ENCODE data around the gene LRPAP1. TPM values are rescaled to one million over a fixed set of nuclear protein-coding genes. Genes with fewer than 3 reads are reported as not detected.
A peak's percentile ranks its signal among the peaks of the same experiment; 100 is the strongest.

LRPAP1 gene
- total RNA-seq, 2 donors from 2014 or later, result 97.9 to 147 TPM

GRCh38 chr4:3522651-3523050, 9.6 kb downstream of the LRPAP1 start:
- intact Hi-C loops (cut with DNase I), result no loop called here
- peak; percentile 48 for DNase-seq (ENCODE audit: low spot score)

- peak; percentile 58 for DNase-seq (ENCODE audit: low spot score)
These were observed 9.9 kb downstream of the LRPAP1 start for GRCh38 chr4:3522326-3522640.

GRCh38 chr4:3521621-3522325, 10.4 kb downstream of the LRPAP1 start:
- peak; percentile 51 for DNase-seq (ENCODE audit: low spot score)
- intact Hi-C loops (cut with DNase I), result no loop called here

More at GRCh38 chr4:3522326-3522640, 9.9 kb downstream of the LRPAP1 start:
- intact Hi-C loops (cut with DNase I), result no loop called here

GRCh38 chr4:3520796-3521600, 11.2 kb downstream of the LRPAP1 start:
- peak; percentile 72 for DNase-seq (ENCODE audit: low spot score)

GRCh38 chr4:3520276-3520675, 11.9 kb downstream of the LRPAP1 start:
- intact Hi-C loops (cut with DNase I), result no loop called here
- DNase-seq (ENCODE audit: low spot score), result peak; percentile 66

More at GRCh38 chr4:3520796-3521600, 11.2 kb downstream of the LRPAP1 start:
- intact Hi-C loops (cut with DNase I), result no loop called here

- peak; percentile 52 for DNase-seq (ENCODE audit: low spot score)
- intact Hi-C loops (cut with DNase I), result no loop called here
These were observed 12.6 kb downstream of the LRPAP1 start for GRCh38 chr4:3519468-3520264.

GRCh38 chr4:3518941-3519340, 13.3 kb downstream of the LRPAP1 start:
- intact Hi-C loops (cut with DNase I), result no loop called here
- DNase-seq (ENCODE audit: low spot score), result peak; percentile 62

GRCh38 chr4:3518511-3518880, 13.7 kb downstream of the LRPAP1 start:
- DNase-seq (ENCODE audit: low spot score), result no peak
- intact Hi-C loops (cut with DNase I), result no loop called here

- peak; percentile 76 for DNase-seq (ENCODE audit: low spot score)
These were observed 14.3 kb downstream of the LRPAP1 start for GRCh38 chr4:3517731-3518510.

GRCh38 chr4:3516836-3517730, 15.1 kb downstream of the LRPAP1 start:
- intact Hi-C loops (cut with DNase I), result no loop called here
- peak; percentile 62 for DNase-seq (ENCODE audit: low spot score)

More at GRCh38 chr4:3517731-3518510, 14.3 kb downstream of the LRPAP1 start:
- intact Hi-C loops (cut with DNase I), result no loop called here

GRCh38 chr4:3516061-3516835, 16.0 kb downstream of the LRPAP1 start:
- intact Hi-C loops (cut with DNase I), result no loop called here
- DNase-seq (ENCODE audit: low spot score), result no peak

GRCh38 chr4:3515646-3516045, 16.6 kb downstream of the LRPAP1 start:
- intact Hi-C loops (cut with DNase I), result no loop called here
- no peak for DNase-seq (ENCODE audit: low spot score)

- no peak for DNase-seq (ENCODE audit: low spot score)
- intact Hi-C loops (cut with DNase I), result no loop called here
These were observed 17.3 kb downstream of the LRPAP1 start for GRCh38 chr4:3514806-3515501.

- DNase-seq (ENCODE audit: low spot score), result no peak
- intact Hi-C loops (cut with DNase I), result no loop called here
These were observed 17.9 kb downstream of the LRPAP1 start for GRCh38 chr4:3514221-3514780.

- intact Hi-C loops (cut with DNase I), result no loop called here
- DNase-seq (ENCODE audit: low spot score), result no peak
These were observed 18.4 kb downstream of the LRPAP1 start for GRCh38 chr4:3513807-3514206.

GRCh38 chr4:3512719-3513118, 19.5 kb downstream of the LRPAP1 start:
- no peak for DNase-seq (ENCODE audit: low spot score)
- intact Hi-C loops (cut with DNase I), result no loop called here

GRCh38 chr4:3512279-3512678, 19.9 kb downstream of the LRPAP1 start:
- intact Hi-C loops (cut with DNase I), result no loop called here
- DNase-seq (ENCODE audit: low spot score), result no peak
